GM21786 (cell line): ENCODE results near the gene TUBA3D.
"Not testable (repeated sequence)": the region's sequence is repeated elsewhere in the genome, so short reads cannot be mapped to it uniquely, and the experiment has no call there.

Experiments
- ATAC-seq: cut with Tn5 transposase; IDR thresholded peaks from one replicate; pipeline ENCODE4 v1.9.1; 2021; ENCODE audit not compliant: unreplicated experiment

Gene TUBA3D

DNA sequence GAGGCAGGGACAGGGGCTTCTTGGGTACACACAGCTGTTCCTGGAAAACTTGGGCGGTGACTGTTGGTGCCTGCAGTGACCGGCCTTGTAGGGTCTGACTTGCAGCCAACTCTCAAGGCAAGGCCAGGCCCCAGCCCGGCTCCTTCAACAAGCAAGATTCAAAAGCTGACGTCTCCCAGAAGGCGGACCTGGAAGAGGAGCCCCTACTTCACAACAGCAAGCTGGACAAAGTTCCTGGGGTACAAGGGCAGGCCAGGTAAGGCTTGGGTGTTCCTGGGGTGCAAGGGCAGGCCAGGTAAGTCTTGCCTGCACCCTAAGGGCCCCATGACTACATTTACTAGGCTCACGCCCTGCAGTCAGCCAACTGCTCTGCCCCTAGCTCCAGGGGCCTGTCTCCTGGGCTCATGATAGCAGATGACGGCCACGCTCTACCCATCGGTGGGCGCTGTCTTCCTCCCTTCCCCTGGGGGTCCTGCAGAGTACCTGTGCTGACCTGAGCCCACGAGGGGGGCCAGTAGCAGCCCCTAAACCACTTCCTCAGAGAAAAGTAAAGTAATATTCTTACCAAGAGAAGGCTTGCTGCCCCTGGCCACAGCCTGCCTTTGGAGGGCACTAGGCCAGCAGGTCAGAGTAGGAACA lies 55.7 kb downstream of the TUBA3D start:
- ATAC-seq, result not testable (repeated sequence)
